Measurements from ENCODE around the gene EFR3B.

The EFR3B gene

GRCh38 chr2:25105336-25106085 lies 63.6 kb downstream of the EFR3B start:
- POLR2A ChIA-PET, result interaction anchor here (0.6 kb wide), 1 partner anchor 307 kb away, joined by 8 read pairs; no protein-coding TSS in a partner anchor
- CTCF ChIA-PET, result interaction anchor here (0.8 to 1.5 kb wide), 7 partner anchors 9 to 695 kb away, joined by 3 to 4 read pairs (median 3); no protein-coding TSS in a partner anchor
- DNase-seq (ENCODE audit: extremely low spot score), result no peak
- no peak for TF ChIP-seq CTCF (IDR thresholded peaks at IDR 0.05; ENCODE audit: control extremely low read depth, extremely low read depth, low read depth, missing control alignments)

GRCh38 chr2:25109822-25110221 lies 67.9 kb downstream of the EFR3B start:
- TF ChIP-seq CTCF (IDR thresholded peaks at IDR 0.05; ENCODE audit: control extremely low read depth, extremely low read depth, low read depth, missing control alignments), result no peak
- ChIA-PET POLR2A (no interaction called here), CTCF (interaction anchor here (0.9 to 1.6 kb wide), 2 partner anchors 20 to 134 kb away, joined by 3 to 4 read pairs; no protein-coding TSS in a partner anchor)
- DNase-seq (ENCODE audit: extremely low spot score), result no peak

- ChIA-PET POLR2A (no interaction called here), CTCF (interaction anchor here (1.4 kb wide), 1 partner anchor 13 kb away, joined by 4 read pairs; no protein-coding TSS in a partner anchor)
- no peak for TF ChIP-seq CTCF (IDR thresholded peaks at IDR 0.05; ENCODE audit: control extremely low read depth, extremely low read depth, low read depth, missing control alignments)
- no peak for DNase-seq (ENCODE audit: extremely low spot score)
Measured at GRCh38 chr2:25112113-25112512, 70.2 kb downstream of the EFR3B start.

- ChIA-PET POLR2A (no interaction called here), CTCF (interaction anchor here (1.0 to 3.4 kb wide), 5 partner anchors 13 to 706 kb away, joined by 3 to 16 read pairs (median 3); no protein-coding TSS in a partner anchor)
- no peak for TF ChIP-seq CTCF (IDR thresholded peaks at IDR 0.05; ENCODE audit: control extremely low read depth, extremely low read depth, low read depth, missing control alignments)
- DNase-seq (ENCODE audit: extremely low spot score), result no peak
Measured at GRCh38 chr2:25115249-25115883, 73.5 kb downstream of the EFR3B start.

GRCh38 chr2:25115902-25116301 lies 74.0 kb downstream of the EFR3B start:
- DNase-seq (ENCODE audit: extremely low spot score), result no peak
- ChIA-PET CTCF (interaction anchor here (1.0 to 3.4 kb wide), 4 partner anchors 13 to 140 kb away, joined by 3 to 16 read pairs (median 8); no protein-coding TSS in a partner anchor), POLR2A (no interaction called here)
- TF ChIP-seq CTCF (IDR thresholded peaks at IDR 0.05; ENCODE audit: control extremely low read depth, extremely low read depth, low read depth, missing control alignments), result no peak

- no peak for DNase-seq (ENCODE audit: extremely low spot score)
- ChIA-PET CTCF (interaction anchor here (3.4 kb wide), 1 partner anchor 12 kb away, joined by 16 read pairs; no protein-coding TSS in a partner anchor), POLR2A (no interaction called here)
- no peak for TF ChIP-seq CTCF (IDR thresholded peaks at IDR 0.05; ENCODE audit: control extremely low read depth, extremely low read depth, low read depth, missing control alignments)
Measured at GRCh38 chr2:25116956-25117355, 75.1 kb downstream of the EFR3B start.

Measured in GM10248 (cell line).